Epidermal melanocyte (primary cell): ENCODE results near the gene DHODH.
"Not testable (repeated sequence)": the region's sequence is repeated elsewhere in the genome, so short reads cannot be mapped to it uniquely, and the experiment has no call there.

ENCODE experiments used
- DNase-seq: peaks from one replicate; pipeline ENCODE4 v3.0.0; 2011; ENCODE audit warnings: low spot score; ENCODE audit not compliant: insufficient read length

DHODH gene

DNA sequence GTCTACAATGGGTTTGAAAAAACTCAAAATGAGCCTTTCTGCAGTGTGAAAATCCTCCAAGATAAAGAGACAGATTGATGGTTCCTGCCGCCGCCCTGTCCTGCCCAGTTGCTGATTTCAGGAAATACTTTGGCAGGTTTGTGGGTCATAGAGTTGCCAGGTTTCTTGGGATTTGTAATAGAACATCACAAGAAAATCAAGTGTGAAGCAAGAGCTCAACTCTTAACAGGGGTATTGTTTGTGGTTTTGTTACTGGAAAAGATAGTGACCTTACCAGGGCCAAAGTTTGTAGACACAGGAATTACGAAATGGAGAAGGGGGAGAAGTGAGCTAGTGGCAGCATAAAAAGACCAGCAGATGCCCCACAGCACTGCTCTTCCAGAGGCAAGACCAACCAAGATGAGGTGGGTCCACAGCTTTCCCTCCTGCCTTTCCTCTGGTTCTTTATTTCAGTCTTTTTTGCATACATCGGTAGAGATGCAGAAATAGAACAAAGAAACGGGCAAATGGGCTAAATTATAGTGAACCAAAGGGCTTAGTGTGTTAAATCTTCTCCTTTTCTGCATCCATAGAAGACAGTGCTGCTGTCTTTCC is 45.8 kb downstream of the DHODH start, which contains the start of gene HP:
Gene HP (plus strand): TSS at position 252 of the 594 bp plus-strand sequence. CDS start 148 bp downstream, at position 400.
- not testable (repeated sequence) for DNase-seq

DNA sequence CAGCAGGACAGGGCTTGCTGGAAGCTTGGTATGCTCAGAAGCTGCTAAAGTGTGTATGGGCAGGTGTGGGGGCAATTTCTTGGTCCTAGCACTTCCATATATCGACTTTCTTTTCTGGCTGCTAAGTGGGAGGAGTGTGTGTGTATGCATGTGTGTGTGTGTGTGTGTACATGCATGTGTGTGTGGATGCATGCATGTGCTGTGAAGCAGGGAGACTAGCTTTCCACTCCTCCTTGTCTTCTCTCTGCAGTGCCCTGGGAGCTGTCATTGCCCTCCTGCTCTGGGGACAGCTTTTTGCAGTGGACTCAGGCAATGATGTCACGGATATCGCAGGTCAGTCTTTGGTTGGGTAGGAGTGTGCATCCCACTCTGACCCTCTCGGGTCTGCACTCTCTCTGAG is 47.4 kb downstream of the DHODH start:
- no peak for DNase-seq

DNA sequence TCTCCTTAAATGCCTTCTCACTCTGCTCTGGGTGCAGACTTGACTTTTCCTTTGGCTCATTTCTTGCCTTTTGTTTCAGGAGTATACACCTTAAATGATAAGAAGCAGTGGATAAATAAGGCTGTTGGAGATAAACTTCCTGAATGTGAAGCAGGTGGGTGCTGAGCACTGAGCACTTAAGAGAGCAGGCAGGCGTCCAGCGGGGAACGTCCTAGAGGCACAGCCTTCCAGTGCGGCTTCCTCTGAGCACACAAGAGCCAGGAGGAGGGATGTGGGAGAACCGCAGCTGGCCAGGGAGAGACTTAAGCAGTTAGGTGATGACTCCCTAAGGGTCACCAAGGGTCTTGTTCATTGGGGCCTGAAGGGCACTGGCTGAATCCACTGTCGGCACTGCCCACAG is 48.8 kb downstream of the DHODH start:
- DNase-seq: not testable (repeated sequence)

DNA sequence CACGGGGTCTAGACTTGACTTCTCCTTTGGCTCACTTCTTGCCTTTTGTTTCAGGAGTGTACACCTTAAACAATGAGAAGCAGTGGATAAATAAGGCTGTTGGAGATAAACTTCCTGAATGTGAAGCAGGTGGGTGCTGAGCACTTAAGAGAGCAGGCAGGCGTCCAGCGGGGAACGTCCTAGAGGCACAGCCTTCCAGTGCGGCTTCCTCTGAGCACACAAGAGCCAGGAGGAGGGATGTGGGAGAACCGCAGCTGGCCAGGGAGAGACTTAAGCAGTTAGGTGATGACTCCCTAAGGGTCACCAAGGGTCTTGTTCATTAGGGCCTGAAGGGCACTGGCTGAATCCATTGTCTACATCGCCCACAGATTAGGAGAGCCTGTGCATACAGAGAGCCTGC is 50.5 kb downstream of the DHODH start:
- not testable (repeated sequence) for DNase-seq

DNA sequence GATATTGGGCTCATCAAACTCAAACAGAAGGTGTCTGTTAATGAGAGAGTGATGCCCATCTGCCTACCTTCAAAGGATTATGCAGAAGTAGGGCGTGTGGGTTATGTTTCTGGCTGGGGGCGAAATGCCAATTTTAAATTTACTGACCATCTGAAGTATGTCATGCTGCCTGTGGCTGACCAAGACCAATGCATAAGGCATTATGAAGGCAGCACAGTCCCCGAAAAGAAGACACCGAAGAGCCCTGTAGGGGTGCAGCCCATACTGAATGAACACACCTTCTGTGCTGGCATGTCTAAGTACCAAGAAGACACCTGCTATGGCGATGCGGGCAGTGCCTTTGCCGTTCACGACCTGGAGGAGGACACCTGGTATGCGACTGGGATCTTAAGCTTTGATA is 51.9 kb downstream of the DHODH start:
- DNase-seq: no peak

DNA sequence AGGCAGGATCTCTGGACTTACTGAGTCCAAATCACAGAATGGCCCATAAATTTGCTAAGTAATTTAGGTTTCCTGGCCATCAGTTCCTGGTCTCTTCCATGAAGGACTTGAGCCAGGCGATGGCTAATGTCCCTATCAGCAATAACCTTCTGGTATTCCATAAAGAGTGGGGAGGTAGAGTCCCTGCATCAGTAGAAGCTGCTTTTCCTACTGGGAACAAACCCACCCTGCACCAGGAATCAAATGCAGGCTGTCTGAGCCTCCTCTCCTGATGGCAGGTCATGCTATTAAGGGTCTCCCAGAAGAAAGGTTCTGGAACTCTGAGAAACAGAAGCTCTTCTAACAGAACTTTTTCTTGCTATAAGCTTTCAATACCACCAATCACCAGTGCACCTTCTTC is 53.0 kb downstream of the DHODH start:
- no peak for DNase-seq

DNA sequence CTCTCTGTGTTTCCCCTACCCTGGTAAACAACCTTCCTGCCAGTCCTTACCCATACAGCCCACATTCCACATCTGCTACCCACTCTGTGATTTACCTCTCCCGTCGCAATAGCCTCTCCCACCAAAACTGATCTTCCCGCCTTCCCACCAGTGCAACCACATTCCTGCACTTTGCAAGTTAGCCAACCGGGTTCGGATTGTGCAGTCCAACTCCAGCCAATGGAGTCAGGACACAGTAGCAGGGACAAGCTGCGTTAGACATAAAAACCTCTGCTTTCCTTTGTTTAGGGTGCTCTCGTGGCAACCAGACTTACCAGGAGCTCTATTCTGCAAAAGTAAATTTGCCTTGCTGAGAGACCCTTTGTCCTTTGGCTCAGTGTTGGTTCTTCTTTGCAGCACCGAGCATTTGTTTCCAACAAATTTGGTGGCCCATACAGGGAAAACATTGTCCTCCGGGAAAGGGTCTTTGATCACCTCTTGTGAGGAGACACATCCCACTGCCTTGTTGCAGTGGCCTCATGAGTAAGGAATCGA is 55.9 kb downstream of the DHODH start:
- DNase-seq: no peak

DNA sequence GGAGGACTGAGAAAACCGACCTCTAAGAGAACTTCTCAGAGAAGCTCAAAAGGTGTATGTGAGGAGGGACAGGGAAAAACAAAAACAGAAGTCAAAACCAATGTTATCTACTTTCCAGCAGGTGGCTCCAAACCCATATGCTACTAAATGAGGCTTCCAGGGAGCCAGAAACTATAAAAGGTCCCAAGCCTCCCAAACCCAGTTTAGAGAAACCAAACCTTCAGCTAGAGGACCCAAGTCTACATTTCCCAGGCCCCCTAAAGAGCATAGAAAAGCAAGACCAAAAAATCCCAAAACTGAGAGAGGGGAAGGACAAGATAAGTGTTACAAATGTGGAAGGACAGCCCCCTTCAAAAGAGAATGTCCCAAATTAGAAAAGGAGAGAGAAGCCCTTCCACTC is 58.2 kb downstream of the DHODH start:
- peak; percentile 53 for DNase-seq

DNA sequence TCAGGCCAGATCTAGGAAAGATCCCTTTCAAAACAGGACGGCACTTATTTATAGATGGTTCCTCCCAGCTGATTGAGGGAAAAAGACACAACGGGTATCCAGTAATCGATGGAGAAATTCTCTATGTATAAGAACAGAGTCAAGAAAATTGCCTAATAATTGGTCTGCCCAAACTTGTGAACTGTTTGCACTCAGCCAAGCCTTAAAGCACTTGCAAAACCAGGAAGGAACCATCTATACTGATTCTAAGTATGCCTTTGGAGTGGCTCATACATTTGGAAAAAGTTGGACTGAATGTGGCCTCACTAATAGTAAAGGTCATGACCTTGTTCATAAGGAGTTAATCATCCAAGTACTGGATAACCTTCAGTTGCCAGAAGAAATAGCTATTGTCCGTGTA is 60.4 kb downstream of the DHODH start:
- no peak for DNase-seq

DNA sequence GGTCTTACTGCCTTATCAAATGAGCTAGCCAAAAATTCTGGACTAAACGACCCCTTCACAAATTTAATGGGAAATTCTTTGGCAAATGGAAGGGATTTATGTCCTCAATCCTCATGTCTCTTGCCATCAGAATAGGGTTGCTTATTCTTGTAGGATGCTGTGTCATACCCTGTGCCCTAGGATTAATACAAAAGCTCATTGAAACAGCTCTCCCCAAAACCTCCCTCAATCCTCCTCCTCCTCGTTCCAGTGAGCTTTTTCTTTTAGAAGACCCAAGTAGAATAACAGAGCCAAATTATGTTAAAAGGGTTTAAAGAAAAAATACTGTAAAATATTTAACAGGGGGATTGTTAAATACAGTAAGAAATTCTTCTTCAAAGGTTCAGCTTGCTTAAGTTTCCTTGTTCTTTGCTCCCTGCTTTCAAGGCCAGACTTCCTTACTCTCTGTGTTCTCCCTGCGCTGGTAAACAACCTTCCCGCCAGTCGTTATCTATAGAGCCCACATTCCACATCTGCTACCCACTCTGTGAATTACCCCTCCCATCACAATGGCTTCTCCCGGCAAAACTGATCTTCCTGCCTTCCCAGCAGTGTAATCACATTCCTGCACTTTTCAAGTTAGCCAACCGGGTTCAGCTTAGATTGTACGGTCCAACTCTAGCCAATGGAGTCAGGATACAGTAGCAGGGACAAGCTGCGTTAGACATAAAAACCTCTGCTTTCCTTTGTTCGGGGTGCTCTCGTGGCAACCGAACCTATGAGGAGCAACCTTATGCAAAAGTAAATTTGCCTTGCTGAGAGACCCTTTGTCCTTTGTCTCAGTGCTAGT is 64.2 kb downstream of the DHODH start:
- no peak for DNase-seq

DNA sequence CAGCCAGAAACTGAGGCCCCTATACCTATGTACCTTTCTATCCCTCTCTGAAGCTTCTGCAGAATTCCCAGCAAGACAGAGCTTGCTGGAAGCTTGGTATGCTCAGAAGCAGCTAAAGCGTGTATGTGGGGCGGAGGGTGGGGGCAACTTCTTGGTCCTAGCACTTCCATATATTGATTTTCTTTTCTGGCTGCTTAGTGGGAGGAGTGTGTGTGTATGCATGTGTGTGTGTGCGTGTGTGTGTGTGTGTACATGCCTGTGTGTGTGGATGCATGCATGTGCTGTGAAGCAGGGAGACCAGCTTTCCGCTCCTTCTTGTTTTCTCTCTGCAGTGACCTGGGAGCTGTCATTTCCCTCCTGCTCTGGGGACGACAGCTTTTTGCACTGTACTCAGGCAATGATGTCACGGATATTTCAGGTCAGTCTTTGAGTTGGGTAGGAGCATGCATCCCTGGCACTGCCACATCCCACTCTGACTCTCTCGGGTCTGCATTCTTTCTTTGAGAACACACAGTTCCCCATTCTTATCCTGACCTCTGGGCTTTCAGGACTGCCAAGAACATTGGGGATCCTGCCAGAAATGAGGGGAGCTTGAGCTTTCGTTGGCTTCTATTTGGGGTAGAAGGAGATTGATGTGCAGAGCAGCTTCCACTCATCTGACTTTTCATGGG is 65.2 kb downstream of the DHODH start:
- no peak for DNase-seq

DNA sequence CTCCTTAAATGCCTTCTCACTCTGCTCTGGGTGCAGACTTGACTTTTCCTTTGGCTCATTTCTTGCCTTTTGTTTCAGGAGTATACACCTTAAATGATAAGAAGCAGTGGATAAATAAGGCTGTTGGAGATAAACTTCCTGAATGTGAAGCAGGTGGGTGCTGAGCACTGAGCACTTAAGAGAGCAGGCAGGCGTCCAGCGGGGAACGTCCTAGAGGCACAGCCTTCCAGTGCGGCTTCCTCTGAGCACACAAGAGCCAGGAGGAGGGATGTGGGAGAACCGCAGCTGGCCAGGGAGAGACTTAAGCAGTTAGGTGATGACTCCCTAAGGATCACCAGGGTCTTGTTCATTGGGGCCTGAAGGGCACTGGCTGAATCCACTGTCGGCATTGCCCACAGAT is 66.5 kb downstream of the DHODH start:
- not testable (repeated sequence) for DNase-seq
